Measurements from ENCODE around the gene ZBED2. TPM values are rescaled to one million over a fixed set of nuclear protein-coding genes. Genes with fewer than 3 reads are reported as not detected.
"Not testable (repeated sequence)": the region's sequence is repeated elsewhere in the genome, so short reads cannot be mapped to it uniquely, and the experiment has no call there.

The ZBED2 gene
- total RNA-seq, 3 donors from 2014 or later, result not detected

DNA sequence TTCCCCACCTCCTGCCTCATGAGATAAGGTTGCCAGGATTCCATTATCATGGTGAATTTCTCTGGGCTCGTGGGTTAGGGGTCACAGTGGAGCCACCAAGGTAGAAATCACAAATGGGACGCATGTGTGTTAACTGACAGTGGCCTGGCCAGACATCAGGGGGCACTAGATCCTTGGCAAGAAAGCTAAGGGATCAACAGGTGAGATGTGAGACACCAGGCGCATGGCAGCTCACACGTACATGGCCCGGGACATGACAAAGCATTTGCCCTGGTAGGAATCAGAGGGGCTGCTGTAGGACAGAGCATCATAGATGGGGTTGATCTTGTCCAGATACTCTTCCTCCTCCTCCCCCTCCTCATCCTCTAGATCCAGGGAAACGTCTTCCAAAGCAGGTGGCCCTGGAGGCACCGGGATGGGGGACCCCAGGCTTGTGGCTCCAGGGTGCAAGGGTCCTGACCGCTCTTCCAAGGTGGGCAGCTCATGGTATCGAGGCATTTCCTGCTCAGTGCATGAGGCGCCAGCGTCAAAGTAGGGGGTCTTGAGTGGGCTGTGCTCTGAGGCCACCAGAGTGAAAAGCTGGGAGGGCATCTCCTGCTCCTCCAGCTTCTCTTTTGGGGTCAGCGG, 24.6 kb downstream of the ZBED2 start:
- Histone ChIP-seq H3K27me3 (no peaks in the 10 kb centered on the region), H3K4me1 (no peaks in the 10 kb centered on the region), H3K9me3 (no peaks in the 10 kb centered on the region), H3K4me3 (no peak overlapping the region), H3K36me3 (no peaks in the 10 kb centered on the region), H3K27ac (no peak overlapping the region)
- DNase-seq (ENCODE audit: low spot score in 2 of 2), result no peak
- intact Hi-C loops (cut with DNase I; ENCODE audit: low total_unique reads), result loop anchor here (5.0 kb wide), 1 partner anchor 1232 kb away; no protein-coding TSS in a partner anchor
- TF ChIP-seq, protein P1, sequence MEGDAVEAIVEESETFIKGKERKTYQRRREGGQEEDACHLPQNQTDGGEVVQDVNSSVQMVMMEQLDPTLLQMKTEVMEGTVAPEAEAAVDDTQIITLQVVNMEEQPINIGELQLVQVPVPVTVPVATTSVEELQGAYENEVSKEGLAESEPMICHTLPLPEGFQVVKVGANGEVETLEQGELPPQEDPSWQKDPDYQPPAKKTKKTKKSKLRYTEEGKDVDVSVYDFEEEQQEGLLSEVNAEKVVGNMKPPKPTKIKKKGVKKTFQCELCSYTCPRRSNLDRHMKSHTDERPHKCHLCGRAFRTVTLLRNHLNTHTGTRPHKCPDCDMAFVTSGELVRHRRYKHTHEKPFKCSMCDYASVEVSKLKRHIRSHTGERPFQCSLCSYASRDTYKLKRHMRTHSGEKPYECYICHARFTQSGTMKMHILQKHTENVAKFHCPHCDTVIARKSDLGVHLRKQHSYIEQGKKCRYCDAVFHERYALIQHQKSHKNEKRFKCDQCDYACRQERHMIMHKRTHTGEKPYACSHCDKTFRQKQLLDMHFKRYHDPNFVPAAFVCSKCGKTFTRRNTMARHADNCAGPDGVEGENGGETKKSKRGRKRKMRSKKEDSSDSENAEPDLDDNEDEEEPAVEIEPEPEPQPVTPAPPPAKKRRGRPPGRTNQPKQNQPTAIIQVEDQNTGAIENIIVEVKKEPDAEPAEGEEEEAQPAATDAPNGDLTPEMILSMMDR (IDR thresholded peaks at IDR 0.05), result no peak
- no peak for TF ChIP-seq POLR2A (IDR thresholded peaks at IDR 0.05)
- no peak for TF ChIP-seq POLR2AphosphoS5 (IDR thresholded peaks at IDR 0.05)

DNA sequence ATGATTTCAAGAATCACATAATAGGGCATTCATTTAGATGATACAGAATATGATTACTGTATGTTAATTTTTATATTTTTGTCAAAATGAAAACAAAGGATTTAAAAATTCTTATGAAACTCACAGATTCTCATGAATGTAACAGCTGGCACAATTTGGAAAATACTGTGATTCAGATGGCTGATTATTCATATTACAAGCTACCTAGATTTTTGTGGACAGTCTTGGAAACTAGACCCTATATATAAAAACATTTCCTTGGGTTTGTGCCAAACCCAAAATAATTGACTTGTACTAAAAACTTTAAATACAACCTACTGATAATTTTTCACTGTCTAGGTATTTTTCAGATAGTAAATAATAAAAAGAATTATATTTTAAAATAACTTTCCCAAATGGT, 26.2 kb downstream of the ZBED2 start:
- no peak for DNase-seq (ENCODE audit: low spot score in 2 of 2)
- no peaks in the 10 kb centered on the region for H3K9me3 ChIP-seq
- H3K27me3 ChIP-seq, result no peaks in the 10 kb centered on the region
- H3K4me1 ChIP-seq, result no peaks in the 10 kb centered on the region
- H3K27ac ChIP-seq, result no peak overlapping the region
- no peaks in the 10 kb centered on the region for H3K36me3 ChIP-seq
- no peak overlapping the region for H3K4me3 ChIP-seq
- TF ChIP-seq POLR2A (IDR thresholded peaks at IDR 0.05) (no peak), POLR2AphosphoS5 (IDR thresholded peaks at IDR 0.05) (no peak)
- TF ChIP-seq, protein P1 (IDR thresholded peaks at IDR 0.05), result no peak
- intact Hi-C loops (cut with DNase I; ENCODE audit: low total_unique reads), result no loop called here

DNA sequence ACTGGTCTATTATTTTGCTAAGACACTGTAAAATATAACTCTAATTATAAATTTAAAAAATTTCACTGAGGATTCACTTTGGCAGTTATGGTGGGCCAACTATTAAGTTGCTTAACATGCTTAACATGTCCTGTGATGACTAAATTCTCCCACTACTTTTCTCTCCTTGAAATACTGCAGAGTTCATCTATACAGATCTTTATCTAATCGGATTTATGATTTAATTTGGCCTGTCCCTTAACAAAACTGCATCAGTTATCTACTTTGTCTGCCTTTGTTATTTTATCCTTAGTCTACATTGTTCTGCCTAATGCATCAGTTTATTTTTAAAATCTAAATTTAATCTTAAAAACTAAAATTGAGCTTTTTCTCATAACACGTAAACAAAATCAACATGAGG, 26.8 kb downstream of the ZBED2 start:
- intact Hi-C loops (cut with DNase I; ENCODE audit: low total_unique reads), result no loop called here
- no peak for TF ChIP-seq POLR2AphosphoS5 (IDR thresholded peaks at IDR 0.05)
- TF ChIP-seq POLR2A (IDR thresholded peaks at IDR 0.05), result no peak
- TF ChIP-seq, protein P1 (IDR thresholded peaks at IDR 0.05), result no peak

DNA sequence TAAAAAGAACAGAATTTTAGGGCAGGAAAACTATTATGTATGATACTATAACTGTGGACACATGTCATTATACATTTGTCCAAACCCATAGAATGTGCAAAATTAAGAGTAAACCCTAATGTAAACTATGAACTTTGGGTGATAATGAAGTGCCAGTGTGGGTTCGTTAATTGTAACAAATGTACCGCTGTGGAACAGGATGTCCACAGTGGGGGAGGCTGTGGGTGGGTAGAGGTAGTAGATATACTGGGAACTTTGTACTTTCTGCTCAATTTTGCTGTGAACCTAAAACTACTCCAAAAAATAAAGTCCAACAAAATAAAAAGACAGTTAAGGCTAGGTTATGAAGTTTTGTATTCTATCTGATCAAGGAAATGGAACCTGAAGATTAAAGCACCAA, 28.3 kb downstream of the ZBED2 start:
- H3K4me1 ChIP-seq, result no peaks in the 10 kb centered on the region
- intact Hi-C loops (cut with DNase I; ENCODE audit: low total_unique reads), result no loop called here
- no peak overlapping the region for H3K27ac ChIP-seq
- TF ChIP-seq, protein P1 (IDR thresholded peaks at IDR 0.05), result no peak
- TF ChIP-seq POLR2AphosphoS5 (IDR thresholded peaks at IDR 0.05), result no peak
- TF ChIP-seq POLR2A (IDR thresholded peaks at IDR 0.05), result no peak
- DNase-seq (ENCODE audit: low spot score in 2 of 2), result no peak
- H3K36me3 ChIP-seq, result no peaks in the 10 kb centered on the region
- H3K4me3 ChIP-seq, result no peak overlapping the region
- no peaks in the 10 kb centered on the region for H3K27me3 ChIP-seq
- H3K9me3 ChIP-seq, result no peaks in the 10 kb centered on the region

More for the DNA sequence above, 26.8 kb downstream of the ZBED2 start:
- Histone ChIP-seq H3K36me3 (no peaks in the 10 kb centered on the region), H3K4me1 (no peaks in the 10 kb centered on the region), H3K4me3 (no peak overlapping the region), H3K27me3 (no peaks in the 10 kb centered on the region), H3K9me3 (no peaks in the 10 kb centered on the region), H3K27ac (no peak overlapping the region)
- no peak for DNase-seq (ENCODE audit: low spot score in 2 of 2)

DNA sequence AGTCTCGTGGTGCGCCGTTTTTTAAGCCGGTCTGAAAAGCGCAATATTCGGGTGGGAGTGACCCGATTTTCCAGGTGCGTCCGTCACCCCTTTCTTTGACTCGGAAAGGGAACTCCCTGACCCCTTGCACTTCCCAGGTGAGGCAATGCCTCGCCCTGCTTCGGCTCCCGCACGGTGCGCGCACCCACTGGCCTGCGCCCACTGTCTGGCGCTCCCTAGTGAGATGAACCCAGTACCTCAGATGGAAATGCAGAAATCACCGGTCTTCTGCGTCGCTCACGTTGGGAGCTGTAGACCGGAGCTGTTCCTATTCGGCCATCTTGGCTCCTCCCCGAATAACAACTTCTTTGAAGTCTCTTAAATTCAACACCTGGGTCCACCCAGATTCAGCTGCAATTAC, 33.2 kb downstream of the ZBED2 start:
- intact Hi-C loops (cut with DNase I; ENCODE audit: low total_unique reads); H3K9me3 ChIP-seq; H3K27ac ChIP-seq; H3K27me3 ChIP-seq; H3K4me3 ChIP-seq; H3K4me1 ChIP-seq; H3K36me3 ChIP-seq; DNase-seq (ENCODE audit: low spot score in 2 of 2): not testable (repeated sequence)

DNA sequence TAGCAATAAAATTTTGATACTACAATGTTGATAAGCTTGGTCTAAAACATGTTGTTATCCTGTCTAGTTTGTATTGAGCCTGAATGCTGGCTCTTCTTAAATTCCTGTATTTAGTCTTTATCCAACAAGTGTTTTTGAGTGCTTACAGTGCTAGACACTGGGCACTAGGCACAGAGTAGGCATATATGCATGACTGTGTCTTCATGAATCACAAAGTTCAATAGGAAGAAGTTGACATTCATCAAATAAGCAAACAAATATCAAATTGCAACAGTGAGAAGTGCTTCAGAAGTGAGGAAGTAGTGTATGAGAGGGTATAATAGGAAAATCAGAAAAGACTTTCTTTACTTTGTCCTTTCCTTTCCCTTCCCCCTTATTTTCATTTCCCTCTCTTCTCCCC, 46.4 kb downstream of the ZBED2 start:
- no peak overlapping the region for H3K27ac ChIP-seq
- no peaks in the 10 kb centered on the region for H3K4me1 ChIP-seq
- H3K27me3 ChIP-seq, result no peaks in the 10 kb centered on the region
- TF ChIP-seq POLR2AphosphoS5 (IDR thresholded peaks at IDR 0.05) (no peak), POLR2A (IDR thresholded peaks at IDR 0.05) (no peak)
- TF ChIP-seq, protein P1 (IDR thresholded peaks at IDR 0.05), result no peak
- intact Hi-C loops (cut with DNase I; ENCODE audit: low total_unique reads), result no loop called here
- H3K9me3 ChIP-seq, result no peaks in the 10 kb centered on the region
- no peak overlapping the region for H3K4me3 ChIP-seq
- no peak for DNase-seq (ENCODE audit: low spot score in 2 of 2)
- no peaks in the 10 kb centered on the region for H3K36me3 ChIP-seq

Measured in breast epithelium (tissue), 4 donors.